Activated gamma-delta T cell treated with anti-CD3 and anti-CD28 coated beads, Interleukin-2, amount 50 U/mL, for 16 hours (primary cell): ENCODE results near the gene TGFB1I1.
A peak's percentile ranks its signal among the peaks of the same experiment; 100 is the strongest.

Experiments used
- DNase-seq: peaks from one replicate; pipeline ENCODE4 v3.0.0-alpha.2; 2020; ENCODE audit warnings: low read depth

TGFB1I1 gene

DNA sequence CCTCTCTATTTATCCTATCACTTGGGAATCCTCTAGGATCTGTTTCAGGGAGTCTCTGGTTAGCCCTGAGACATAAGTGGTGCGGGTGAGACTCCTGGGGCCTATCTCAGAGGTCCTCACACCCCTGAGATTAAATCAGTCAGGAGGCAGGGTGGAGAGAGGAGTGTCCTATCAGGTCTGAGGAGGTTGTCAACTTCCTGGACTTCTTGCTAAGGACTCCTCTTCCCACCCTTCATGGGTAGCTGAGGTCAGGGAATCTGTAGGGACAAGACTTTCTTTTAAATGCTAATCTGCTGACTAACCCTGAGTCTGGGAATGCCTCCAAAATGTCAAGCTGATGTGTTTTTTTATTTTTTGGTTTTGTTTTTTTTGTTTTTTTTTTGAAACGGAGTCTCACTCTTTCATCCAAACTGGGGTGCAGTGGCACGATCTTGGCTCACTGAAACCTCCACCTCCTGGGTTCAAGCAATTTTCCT lies 19.3 kb upstream of the TGFB1I1 start:
- DNase-seq, result no peak

- no peak for DNase-seq
These were observed 18.4 kb upstream of the TGFB1I1 start for GRCh38 chr16:31453255-31454204.

- no peak for DNase-seq
These were observed 16.2 kb upstream of the TGFB1I1 start for GRCh38 chr16:31455601-31456314.

GRCh38 chr16:31456988-31457360 lies 15.0 kb upstream of the TGFB1I1 start:
- no peak for DNase-seq

DNA sequence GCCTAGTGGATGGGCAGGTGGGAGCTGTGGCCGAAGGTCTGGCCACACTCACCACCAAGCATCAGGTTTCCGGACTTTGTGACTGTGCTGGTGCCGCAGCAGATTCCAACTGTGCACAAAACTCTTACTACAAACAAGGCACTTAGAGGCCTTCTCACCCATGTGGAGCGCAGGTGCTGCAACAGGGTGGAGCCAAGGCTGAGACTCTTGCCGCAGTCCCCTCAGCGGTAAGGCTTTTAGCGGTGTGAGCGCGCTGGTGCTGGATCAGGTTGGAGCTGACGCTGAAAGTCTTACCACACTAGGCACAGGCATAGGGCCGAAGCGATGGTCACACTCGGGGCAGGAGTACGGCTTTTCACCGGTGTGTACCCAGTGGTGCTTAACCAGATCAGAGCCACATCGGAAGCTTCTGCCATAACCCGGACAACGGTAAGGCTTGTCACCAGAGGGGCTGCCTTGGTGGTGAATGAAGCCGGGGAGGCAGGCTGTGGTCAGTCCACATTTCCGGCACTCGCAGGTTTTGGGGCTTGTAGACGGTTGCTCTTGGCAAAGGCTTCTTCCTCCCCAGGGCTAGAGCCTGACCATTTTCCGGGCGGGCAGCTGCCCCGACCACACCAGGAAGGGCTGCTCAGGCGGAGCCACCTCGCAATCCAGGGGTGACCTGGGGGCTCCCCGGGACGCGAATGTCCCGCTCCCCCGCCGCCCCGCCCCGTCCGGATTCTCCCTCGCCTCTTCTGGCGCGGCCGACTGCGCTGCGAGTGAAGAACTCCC lies 13.7 kb upstream of the TGFB1I1 start:
- peak; percentile 43 for DNase-seq

- DNase-seq, result peak; percentile 92
These were observed 12.9 kb upstream of the TGFB1I1 start, which contains the start of gene ARMC5 for GRCh38 chr16:31458844-31459686. TSS of gene ARMC5 (plus strand) at chr16:31459501. CDS start at chr16:31459525, 24 bp downstream.

- peak; percentile 100 for DNase-seq
These were observed 12.0 kb upstream of the TGFB1I1 start for GRCh38 chr16:31459687-31460581.

GRCh38 chr16:31460582-31461002 lies 11.4 kb upstream of the TGFB1I1 start:
- no peak for DNase-seq

DNA sequence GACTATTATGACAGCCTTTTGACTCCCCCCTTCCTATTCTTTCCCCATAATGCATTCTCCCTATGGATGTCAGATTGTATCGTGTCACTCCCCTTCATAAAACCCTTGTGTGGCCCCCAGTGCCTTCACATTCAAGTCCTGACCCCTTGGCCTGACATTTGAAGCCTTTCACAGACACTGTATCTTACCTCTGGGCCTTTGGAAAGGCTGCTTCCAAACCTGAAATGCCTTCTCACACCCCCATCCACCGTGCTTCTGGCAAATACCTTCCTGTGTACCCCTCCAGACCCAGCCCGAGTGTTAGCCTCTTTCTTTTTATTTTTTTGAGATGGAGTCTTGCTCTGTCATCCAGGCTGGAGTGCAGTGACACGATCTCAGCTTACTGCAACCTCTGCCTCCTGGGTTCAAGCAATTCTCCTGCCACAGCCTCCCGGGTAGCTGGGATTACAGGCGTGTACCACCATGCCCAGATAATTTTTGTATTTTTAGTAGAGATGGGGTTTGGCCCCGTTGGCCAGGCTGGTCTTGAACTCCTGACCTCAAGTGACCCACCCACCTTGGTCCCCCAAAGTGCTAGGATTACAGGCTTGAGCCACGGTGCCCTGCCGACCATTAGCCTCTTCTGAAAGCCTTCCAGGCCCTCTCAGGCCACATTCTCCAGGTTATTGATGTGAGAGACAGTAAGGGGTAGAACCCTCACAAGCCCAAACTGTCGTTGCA lies 10.6 kb upstream of the TGFB1I1 start:
- DNase-seq, result no peak

DNA sequence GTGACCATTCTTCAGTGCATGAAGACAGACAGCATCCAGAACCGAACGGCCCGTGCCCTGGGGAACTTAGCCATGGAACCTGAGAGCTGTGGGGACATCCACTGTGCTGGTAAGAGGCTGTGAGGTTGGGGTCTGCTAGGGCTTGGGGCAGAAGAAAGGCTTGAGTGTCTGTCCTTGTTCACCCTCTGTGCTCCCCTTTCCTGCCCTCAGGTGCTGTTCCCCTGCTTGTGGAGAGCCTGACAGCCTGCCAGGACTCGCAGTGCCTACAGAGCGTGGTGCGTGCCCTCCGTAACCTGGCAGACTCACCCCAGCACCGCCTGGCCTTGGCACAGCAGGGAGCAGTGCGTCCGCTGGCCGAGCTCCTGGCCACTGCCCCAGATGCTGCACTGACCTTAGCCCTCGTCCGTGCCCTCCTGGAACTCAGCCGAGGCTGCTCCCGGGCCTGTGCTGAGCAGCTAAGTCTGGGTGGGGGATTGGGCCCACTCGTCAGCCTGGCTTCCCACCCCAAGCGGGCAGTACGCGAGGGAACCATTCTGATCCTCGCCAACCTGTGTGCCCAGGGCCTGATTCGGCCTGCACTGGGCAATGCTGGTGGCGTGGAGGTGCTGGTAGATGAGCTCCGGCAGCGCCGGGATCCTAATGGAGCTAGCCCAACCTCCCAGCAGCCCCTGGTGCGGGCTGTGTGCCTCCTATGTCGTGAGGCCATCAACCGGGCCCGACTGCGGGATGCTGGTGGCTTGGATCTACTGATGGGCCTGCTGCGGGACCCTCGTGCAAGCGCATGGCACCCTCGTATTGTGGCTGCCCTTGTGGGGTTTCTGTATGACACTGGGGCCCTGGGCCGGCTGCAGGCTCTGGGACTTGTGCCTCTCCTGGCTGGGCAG lies 9.8 kb upstream of the TGFB1I1 start:
- DNase-seq, result no peak

DNA sequence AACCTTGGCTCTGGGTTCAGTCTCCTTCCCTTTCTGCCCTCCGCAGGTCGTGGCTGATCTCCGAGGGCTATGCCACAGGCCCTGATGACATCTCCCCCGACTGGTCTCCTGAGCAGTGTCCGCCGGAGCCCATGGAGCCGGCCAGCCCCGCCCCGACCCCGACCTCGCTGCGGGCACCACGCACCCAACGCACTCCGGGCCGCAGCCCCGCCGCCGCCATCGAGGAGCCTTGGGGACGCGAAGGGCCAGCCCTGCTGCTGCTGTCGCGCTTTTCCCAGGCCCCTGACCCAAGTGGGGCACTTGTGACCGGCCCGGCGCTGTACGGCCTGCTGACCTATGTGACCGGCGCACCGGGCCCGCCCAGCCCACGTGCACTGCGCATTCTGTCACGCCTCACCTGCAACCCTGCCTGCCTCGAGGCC lies 7.6 kb upstream of the TGFB1I1 start:
- no peak for DNase-seq

DNA sequence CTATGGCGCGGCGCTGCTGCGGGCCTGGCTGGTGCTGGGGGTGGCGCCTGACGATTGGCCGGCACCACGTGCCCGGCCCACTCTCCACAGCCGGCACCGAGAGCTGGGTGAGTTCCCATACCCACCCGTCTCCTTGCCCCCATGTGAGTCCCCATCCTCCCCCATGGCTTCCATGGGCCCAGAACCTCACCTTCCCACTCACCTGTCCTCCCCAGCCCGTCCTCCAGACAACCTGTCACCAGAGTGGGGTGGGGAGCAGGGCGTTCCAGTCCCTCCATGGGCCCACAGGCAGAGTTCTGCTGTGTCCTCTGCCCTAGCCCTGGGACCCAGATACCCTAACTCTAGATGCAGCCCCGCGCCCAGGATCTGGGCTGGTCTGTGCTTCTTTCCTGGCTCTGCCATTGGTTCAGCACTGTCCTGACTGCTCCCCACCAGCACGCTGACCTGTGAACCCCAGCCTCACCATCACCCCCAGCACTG lies 7.1 kb upstream of the TGFB1I1 start:
- DNase-seq, result no peak

DNA sequence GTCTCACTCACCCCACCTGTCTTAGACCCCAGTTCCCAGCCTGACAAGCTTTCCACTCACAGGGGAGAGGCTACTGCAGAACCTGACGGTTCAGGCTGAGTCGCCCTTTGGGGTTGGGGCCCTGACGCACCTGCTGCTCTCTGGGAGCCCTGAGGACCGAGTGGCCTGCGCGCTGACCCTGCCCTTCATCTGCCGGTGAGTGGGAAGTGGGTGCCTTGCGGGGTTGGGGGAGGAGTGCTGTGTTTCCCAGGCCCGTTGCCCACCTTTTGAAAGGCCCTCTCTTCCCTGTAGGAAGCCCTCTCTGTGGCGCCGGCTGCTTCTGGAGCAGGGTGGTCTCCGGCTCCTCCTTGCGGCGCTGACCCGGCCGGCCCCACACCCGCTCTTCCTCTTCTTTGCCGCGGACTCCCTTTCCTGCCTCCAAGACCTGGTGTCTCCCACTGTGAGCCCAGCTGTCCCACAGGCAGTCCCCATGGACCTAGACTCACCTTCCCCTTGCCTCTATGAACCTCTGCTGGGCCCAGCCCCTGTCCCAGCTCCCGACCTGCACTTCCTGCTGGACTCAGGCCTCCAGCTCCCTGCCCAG lies 6.1 kb upstream of the TGFB1I1 start:
- DNase-seq, result no peak

DNA sequence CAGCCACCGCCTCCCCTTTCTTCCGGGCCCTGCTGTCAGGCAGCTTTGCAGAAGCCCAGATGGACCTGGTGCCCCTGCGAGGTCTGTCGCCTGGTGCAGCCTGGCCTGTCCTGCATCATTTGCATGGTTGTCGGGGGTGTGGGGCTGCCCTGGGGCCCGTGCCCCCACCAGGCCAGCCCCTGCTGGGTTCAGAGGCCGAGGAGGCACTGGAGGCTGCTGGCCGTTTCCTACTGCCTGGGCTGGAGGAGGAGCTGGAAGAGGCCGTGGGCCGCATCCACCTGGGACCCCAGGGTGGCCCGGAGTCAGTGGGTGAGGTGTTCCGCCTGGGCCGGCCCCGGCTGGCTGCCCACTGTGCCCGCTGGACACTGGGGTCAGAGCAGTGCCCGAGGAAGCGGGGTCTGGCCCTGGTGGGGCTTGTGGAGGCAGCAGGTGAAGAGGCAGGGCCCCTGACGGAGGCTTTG lies 5.5 kb upstream of the TGFB1I1 start:
- DNase-seq, result no peak

DNA sequence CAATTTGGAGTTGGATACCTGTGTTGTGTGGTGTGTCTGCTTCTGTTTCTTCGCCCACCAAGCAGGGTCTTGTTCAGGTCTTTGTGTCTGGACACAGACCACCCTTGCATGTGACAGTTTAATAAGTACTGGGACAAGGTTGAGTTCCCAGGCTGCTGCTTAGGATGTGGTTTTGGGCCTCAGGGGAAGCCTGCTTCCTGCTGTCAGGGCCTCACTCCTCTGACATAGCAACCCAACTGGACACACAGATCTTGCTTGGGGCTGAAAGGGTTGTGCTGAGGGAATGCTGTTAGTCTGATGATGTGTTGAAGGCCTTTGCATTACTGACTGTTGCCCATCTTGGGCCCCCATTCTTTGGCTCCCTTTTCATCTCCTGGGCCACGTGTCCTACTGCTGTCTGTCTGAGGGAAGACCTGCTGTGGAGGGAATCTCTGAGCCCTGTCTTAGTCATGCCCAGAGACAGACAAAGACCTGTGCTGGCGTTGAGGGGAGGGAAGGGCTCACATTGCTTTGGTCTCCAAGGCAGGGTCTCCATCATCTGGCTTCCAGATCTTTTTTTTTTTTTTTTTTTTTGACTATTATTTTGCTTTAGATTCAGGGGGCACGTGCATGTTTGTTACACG lies 4.7 kb upstream of the TGFB1I1 start:
- no peak for DNase-seq

GRCh38 chr16:31467858-31468257 lies 4.1 kb upstream of the TGFB1I1 start:
- DNase-seq, result no peak

GRCh38 chr16:31470615-31471014 lies 1.3 kb upstream of the TGFB1I1 start:
- no peak for DNase-seq
